A549 (cell line): Measurements from ENCODE around the gene MS4A18. TPM values are rescaled to one million over a fixed set of nuclear protein-coding genes. Genes with fewer than 3 reads are reported as not detected.

Experiments used
- ATAC-seq, 2 experiments: fragments of 200-7000 bp in 1 of 2; fragments of >200 bp in 1 of 2; cut with Nextera tagmentation in 1 of 2; cut with Tn5 transposase in 1 of 2; 3 replicates each; pipeline versions ENCODE4 v1.8.0 to v1.9.1; 2018 to 2020; ENCODE audit warnings: mild to moderate bottlenecking in 1 of 2, moderate library complexity in 1 of 2
- CTCF ChIA-PET: fragments of 300-600 bp; sonication (Branson Sonifier 250); formaldehyde crosslinking; extraction: SDS; loops from one replicate; lab custom pipeline; 2021; ENCODE audit warnings: antibody characterized with exemption, inconsistent platforms; lab: Yijun Ruan, JAX
- POLR2A ChIA-PET: fragments of 350-600 bp; formaldehyde crosslinking; extraction: SDS; loops from one replicate; lab custom pipeline; 2021; ENCODE audit warnings: antibody characterized with exemption, inconsistent platforms; lab: Yijun Ruan, JAX
- DNase-seq, 2 experiments: peaks; one replicate each; pipeline versions ENCODE4 v3.0.0 to v3.0.0-alpha.2; 2011 to 2016; ENCODE audit warnings: low read depth in 1 of 2, low spot score in 1 of 2
- FAIRE-seq: peaks from 2 replicates; lab custom pipeline; 2011; peaks lifted over from hg19 to GRCh38; lab: Jason Lieb, UNC
- H3K27ac ChIP-seq, 2 experiments: fragments of >200 bp; sonication (Bioruptor Twin); formaldehyde crosslinking; 3 replicates each; pipeline ENCODE4 v1.5.1; 2016 to 2017
- H3K4me1 ChIP-seq: fragments of >200 bp; sonication (Bioruptor Twin); formaldehyde crosslinking; 3 replicates; pipeline ENCODE4 v1.6.1; 2016
- H3K4me2 ChIP-seq: fragments of >200 bp; sonication (Bioruptor Twin); formaldehyde crosslinking; 3 replicates; pipeline ENCODE4 v1.6.1; 2016
- H3K4me3 ChIP-seq: fragments of >200 bp; sonication (Bioruptor Twin); formaldehyde crosslinking; 3 replicates; pipeline ENCODE4 v1.5.1; 2016
- H3K9me3 ChIP-seq: fragments of >200 bp; sonication (Bioruptor Twin); formaldehyde crosslinking; 3 replicates; pipeline ENCODE4 v1.6.1; 2016
- CBX8 ChIP-seq: fragments of 200-600 bp; sonication (generic); IDR thresholded peaks from 2 replicates; pipeline ENCODE4 v1.6.1; 2016
- CEBPB ChIP-seq, 2 experiments: fragments of >200 bp in 1 of 2; sonication (Bioruptor Twin) in 1 of 2; formaldehyde crosslinking in 1 of 2; IDR thresholded peaks; 2 replicates each; pipeline ENCODE4 v1.6.1; 2012 to 2016
- CHD2 ChIP-seq: fragments of 150-350 bp; IDR thresholded peaks from 2 replicates; pipeline ENCODE4 v1.6.1; 2014; ENCODE audit warnings: low read length; ENCODE audit not compliant: partially characterized antibody
- EHMT2 ChIP-seq: fragments of 200-600 bp; sonication (generic); IDR thresholded peaks from 2 replicates; pipeline ENCODE4 v1.6.1; 2016; ENCODE audit warnings: antibody characterized with exemption, low read depth, mild to moderate bottlenecking, moderate library complexity
- ESRRA ChIP-seq: fragments of 150-350 bp; IDR thresholded peaks from 2 replicates; pipeline ENCODE4 v1.6.1; 2014; ENCODE audit warnings: mild to moderate bottlenecking, low read length, borderline replicate concordance
- FOXS1 ChIP-seq: fragments of 250-450 bp; sonication (Bioruptor Pico); IDR thresholded peaks from 2 replicates; pipeline ENCODE4 v1.5.0; 2020; ENCODE audit warnings: mild to moderate bottlenecking, moderate library complexity
- HOXB13 ChIP-seq: fragments of 250-450 bp; sonication (Bioruptor Pico); IDR thresholded peaks from 2 replicates; pipeline ENCODE4 v1.5.0; 2020; ENCODE audit warnings: low read depth, mild to moderate bottlenecking, moderate library complexity
- JUN ChIP-seq, 2 experiments: fragments of >200 bp; sonication (Bioruptor Twin); formaldehyde crosslinking; IDR thresholded peaks; 2 replicates in 1 of 2; 3 replicates in 1 of 2; pipeline ENCODE4 v1.6.1; 2016 to 2017
- NFE2L2 ChIP-seq: fragments of 150-350 bp; conservative IDR thresholded peaks from 2 replicates; pipeline ENCODE4 v1.6.1; 2014; ENCODE audit warnings: low read length
- PHF8 ChIP-seq: fragments of 200-600 bp; sonication (generic); IDR thresholded peaks from 2 replicates; pipeline ENCODE4 v1.6.1; 2016; ENCODE audit warnings: low read depth, mild to moderate bottlenecking, antibody characterized with exemption, moderate library complexity, borderline replicate concordance
- POLR2A ChIP-seq: IDR thresholded peaks from 2 replicates; pipeline ENCODE4 v1.6.1; 2012; ENCODE audit warnings: mild to moderate bottlenecking, low read length
- POLR2AphosphoS2 ChIP-seq: conservative IDR thresholded peaks from 2 replicates; pipeline ENCODE4 v1.6.1; 2012; ENCODE audit warnings: low read length, improper control_type of control experiment, inconsistent platforms
- RAD21 ChIP-seq, 2 experiments: fragments of >200 bp in 1 of 2; sonication (Bioruptor Twin) in 1 of 2; formaldehyde crosslinking in 1 of 2; IDR thresholded peaks in 1 of 2; conservative IDR thresholded peaks in 1 of 2; 2 replicates in 1 of 2; 3 replicates in 1 of 2; pipeline ENCODE4 v1.6.1; 2012 to 2018; ENCODE audit warnings: inconsistent platforms in 1 of 2
- SMC3 ChIP-seq: fragments of >200 bp; sonication (Bioruptor Twin); formaldehyde crosslinking; IDR thresholded peaks from 3 replicates; pipeline ENCODE4 v1.6.1; 2018; ENCODE audit warnings: inconsistent platforms
- TFCP2L1 ChIP-seq: fragments of 250-450 bp; sonication (Bioruptor Pico); IDR thresholded peaks from 2 replicates; pipeline ENCODE4 v1.5.0; 2021; ENCODE audit warnings: mild to moderate bottlenecking
- TP53 ChIP-seq: fragments of 250-450 bp; sonication (Bioruptor Pico); IDR thresholded peaks from 2 replicates; pipeline ENCODE4 v1.5.0; 2021; ENCODE audit warnings: mild to moderate bottlenecking, moderate library complexity
- ZFP36 ChIP-seq: fragments of 450-650 bp; IDR thresholded peaks from 2 replicates; pipeline ENCODE4 v1.6.1; 2014; ENCODE audit warnings: borderline replicate concordance; ENCODE audit not compliant: partially characterized antibody
- ZSCAN20 ChIP-seq: fragments of 250-450 bp; sonication (Bioruptor Pico); IDR thresholded peaks from 2 replicates; pipeline ENCODE4 v1.8.0; 2022; ENCODE audit warnings: mild to moderate bottlenecking, moderate library complexity
- WGBS: methylation state at CpG from one replicate; pipeline ENCODE4 v1.1.6; 2017; ENCODE audit errors: missing lambda C conversion rate; 5-methylcytosine and 5-hydroxymethylcytosine counted together
- polyA plus RNA-seq, 4 experiments: library from polyadenylated mRNA; depleted of rRNA in 3 of 4; stranded (reverse); fragments of >200 nt; fragmentation: RNase III in 1 of 4; extraction: RNeasy Plus Mini Kit Qiagen cat#74134 plus additional on column Dnase treatment in 1 of 4; gene quantifications; 2 replicates in 3 of 4; 3 replicates in 1 of 4; pipeline ENCODE4 v1.2.3, GENCODE V29; 2011 to 2017
- TF ChIP-seq, protein P1 (sequence below): IDR thresholded peaks from 2 replicates; pipeline ENCODE4 v1.6.1; 2012; ENCODE audit warnings: low read depth, borderline replicate concordance
- TF ChIP-seq, protein P2 (sequence below): fragments of >200 bp; sonication (Bioruptor Twin); formaldehyde crosslinking; IDR thresholded peaks from 2 replicates; pipeline ENCODE4 v1.6.1; 2016
- TF ChIP-seq, protein P3 (sequence below): fragments of >200 bp; sonication (Bioruptor Twin); formaldehyde crosslinking; IDR thresholded peaks from 3 replicates; pipeline ENCODE4 v1.5.1; 2016

Gene MS4A18
- polyA plus RNA-seq, 2 of the 4 experiments (the other 2 are of a cell fraction): not detected

DNA sequence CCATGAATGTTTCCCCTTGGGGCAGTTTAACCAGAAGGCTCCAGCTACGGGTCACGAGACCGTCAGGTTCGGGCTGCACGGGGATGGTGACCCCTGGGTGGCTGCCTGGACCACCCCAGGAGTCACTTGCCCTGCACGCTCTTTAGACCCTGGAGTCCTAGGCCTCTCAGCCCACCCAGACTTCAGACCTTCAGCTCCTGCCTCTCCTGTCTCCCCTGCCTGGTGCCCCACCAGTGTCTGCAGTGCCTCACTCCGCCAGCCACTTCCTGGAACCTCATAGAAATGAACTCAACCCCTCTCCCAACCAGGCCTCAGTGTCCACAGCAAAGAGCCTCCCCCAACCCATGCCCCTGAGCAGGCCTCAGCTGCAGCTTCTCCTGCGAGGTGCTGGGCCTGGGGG is 48.1 kb downstream of the MS4A18 start:
- CTCF ChIA-PET: interaction anchor here (0.6 to 3.8 kb wide), 8 partner anchors 10 to 358 kb away, joined by 3 to 14 read pairs (median 3); partner anchors contain the start of gene MS4A15
- Histone ChIP-seq H3K27ac (no peak overlapping the region), H3K4me3 (no peak overlapping the region), H3K9me3 (no peaks in the 10 kb centered on the region), H3K4me1 (peaks cover 3% of the 10 kb centered on the region; the same call in 1 of the 3 replicates), H3K4me2 (no peak overlapping the region)
- 76% methylated on average over 8 of the region's 8 CpGs for WGBS
- DNase-seq (no peak), ATAC-seq (no peak), FAIRE-seq (no peak)
- POLR2A ChIA-PET: no interaction called here
- TF ChIP-seq ZSCAN20 (CRISPR knock-in tag) (no peak), TFCP2L1 (CRISPR knock-in tag) (no peak), ESRRA (no peak), ZFP36 (no peak), CHD2 (no peak), FOXS1 (CRISPR knock-in tag) (no peak), JUN (IDR thresholded peaks at IDR 0.05) (no peak), CBX8 (no peak), PHF8 (no peak), CEBPB (IDR thresholded peaks at IDR 0.05) (no peak), POLR2AphosphoS2 (no peak), POLR2A (no peak), HOXB13 (CRISPR knock-in tag) (no peak), NFE2L2 (no peak)
- TF ChIP-seq, protein P1, sequence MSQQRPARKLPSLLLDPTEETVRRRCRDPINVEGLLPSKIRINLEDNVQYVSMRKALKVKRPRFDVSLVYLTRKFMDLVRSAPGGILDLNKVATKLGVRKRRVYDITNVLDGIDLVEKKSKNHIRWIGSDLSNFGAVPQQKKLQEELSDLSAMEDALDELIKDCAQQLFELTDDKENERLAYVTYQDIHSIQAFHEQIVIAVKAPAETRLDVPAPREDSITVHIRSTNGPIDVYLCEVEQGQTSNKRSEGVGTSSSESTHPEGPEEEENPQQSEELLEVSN: no peak
- TF ChIP-seq, protein P2, sequence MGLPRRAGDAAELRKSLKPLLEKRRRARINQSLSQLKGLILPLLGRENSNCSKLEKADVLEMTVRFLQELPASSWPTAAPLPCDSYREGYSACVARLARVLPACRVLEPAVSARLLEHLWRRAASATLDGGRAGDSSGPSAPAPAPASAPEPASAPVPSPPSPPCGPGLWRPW: no peak
- TF ChIP-seq, protein P3, sequence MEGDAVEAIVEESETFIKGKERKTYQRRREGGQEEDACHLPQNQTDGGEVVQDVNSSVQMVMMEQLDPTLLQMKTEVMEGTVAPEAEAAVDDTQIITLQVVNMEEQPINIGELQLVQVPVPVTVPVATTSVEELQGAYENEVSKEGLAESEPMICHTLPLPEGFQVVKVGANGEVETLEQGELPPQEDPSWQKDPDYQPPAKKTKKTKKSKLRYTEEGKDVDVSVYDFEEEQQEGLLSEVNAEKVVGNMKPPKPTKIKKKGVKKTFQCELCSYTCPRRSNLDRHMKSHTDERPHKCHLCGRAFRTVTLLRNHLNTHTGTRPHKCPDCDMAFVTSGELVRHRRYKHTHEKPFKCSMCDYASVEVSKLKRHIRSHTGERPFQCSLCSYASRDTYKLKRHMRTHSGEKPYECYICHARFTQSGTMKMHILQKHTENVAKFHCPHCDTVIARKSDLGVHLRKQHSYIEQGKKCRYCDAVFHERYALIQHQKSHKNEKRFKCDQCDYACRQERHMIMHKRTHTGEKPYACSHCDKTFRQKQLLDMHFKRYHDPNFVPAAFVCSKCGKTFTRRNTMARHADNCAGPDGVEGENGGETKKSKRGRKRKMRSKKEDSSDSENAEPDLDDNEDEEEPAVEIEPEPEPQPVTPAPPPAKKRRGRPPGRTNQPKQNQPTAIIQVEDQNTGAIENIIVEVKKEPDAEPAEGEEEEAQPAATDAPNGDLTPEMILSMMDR: no peak

DNA sequence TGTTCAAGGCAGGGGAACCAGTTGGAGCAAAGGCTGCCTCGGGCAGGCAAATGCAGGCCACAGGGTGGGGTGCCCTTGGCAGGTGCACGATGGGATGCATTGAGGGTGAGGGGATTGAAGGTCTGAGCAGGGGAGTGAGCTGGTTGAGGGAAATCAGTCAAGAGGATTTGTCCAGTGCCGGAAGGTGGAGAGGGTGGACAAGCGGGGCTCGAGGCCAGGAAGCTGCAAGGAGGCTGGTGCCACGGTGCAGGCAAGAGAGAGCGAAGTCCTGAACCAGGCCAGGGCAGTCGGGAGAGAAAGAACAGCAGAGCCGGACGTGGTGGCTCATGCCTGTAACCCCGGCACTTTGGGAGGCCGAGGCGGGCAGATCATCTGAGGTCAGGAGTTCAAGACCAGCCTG is 50.2 kb downstream of the MS4A18 start:
- POLR2A ChIA-PET: interaction anchor here (1.0 kb wide), 1 partner anchor 115 kb away, joined by 3 read pairs; no protein-coding TSS in a partner anchor
- no peaks in the 10 kb centered on the region for H3K9me3 ChIP-seq
- ATAC-seq (no peak), DNase-seq (no peak)
- H3K4me1 ChIP-seq: peaks cover 5% of the 10 kb centered on the region; the same call in 1 of the 3 replicates
- H3K4me2 ChIP-seq: no peak overlapping the region; the same call in 2 of the 3 replicates
- TF ChIP-seq CEBPB (IDR thresholded peaks at IDR 0.05): no peak
- TF ChIP-seq, all 56 proteins: peak for 0
- Histone ChIP-seq H3K27ac (no peak overlapping the region), H3K4me3 (no peak overlapping the region)
- 58% methylated on average over 13 of the region's 13 CpGs for WGBS
- CTCF ChIA-PET: interaction anchor here (0.7 to 9.1 kb wide), 34 partner anchors 10 to 414 kb away, joined by 3 to 129 read pairs (median 5); partner anchors contain the start of genes MS4A10, MS4A15 and PTGDR2
- FAIRE-seq: no peak

DNA sequence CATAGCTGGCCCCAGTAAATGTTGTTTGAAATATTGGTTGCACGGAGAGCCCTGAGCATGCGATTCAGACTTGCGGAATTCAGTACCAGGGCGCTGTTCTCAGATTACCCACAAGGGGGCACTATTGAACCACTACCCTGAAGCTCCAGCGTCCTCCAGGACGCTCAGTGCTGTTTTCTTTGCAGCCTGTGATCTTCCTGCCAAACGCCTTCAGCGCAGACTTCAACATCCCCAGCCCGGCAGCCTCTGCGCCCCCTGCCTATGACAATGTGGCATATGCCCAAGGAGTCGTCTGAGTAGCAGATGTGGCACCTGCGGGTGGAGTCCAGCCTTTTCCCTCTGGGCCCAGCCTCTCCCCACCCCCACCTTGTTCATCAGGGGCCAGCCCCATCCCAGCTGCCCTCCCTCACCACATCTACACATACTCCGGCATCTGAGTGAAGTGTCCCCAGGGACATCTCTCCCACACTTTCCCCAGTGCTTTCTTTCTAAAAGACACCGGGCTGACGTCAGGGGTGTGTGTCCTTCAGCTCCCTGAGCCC is 51.0 kb downstream of the MS4A18 start:
- Histone ChIP-seq H3K4me3 (no peak overlapping the region), H3K4me2 (peak overlapping the region; percentile 44)
- peak; percentile 71 to 93 for ATAC-seq
- TF ChIP-seq, protein P3: peak; percentile 86
- peak; percentile 79 to 82 for TF ChIP-seq RAD21 (conservative IDR thresholded peaks at IDR 0.05 in 1 of 2, IDR thresholded peaks at IDR 0.05 in 1 of 2)
- no peak for TF ChIP-seq EHMT2
- TF ChIP-seq TP53 (CRISPR knock-in tag): no peak
- TF ChIP-seq SMC3: peak; percentile 69
- TF ChIP-seq, all 56 proteins: peak for 3
- ChIA-PET POLR2A (interaction anchor here (0.6 to 1.0 kb wide), 2 partner anchors 114 to 124 kb away, joined by 3 read pairs; no protein-coding TSS in a partner anchor), CTCF (interaction anchor here (0.6 to 9.1 kb wide), 49 partner anchors 9 to 413 kb away, joined by 3 to 129 read pairs (median 4); partner anchors contain the start of genes MS4A10, MS4A15 and PTGDR2)
- DNase-seq: peak; percentile 83 to 88
- H3K9me3 ChIP-seq: no peaks in the 10 kb centered on the region
- H3K27ac ChIP-seq: no peak overlapping the region
- FAIRE-seq: peak; percentile 59
- peaks cover 5% of the 10 kb centered on the region; the same call in 1 of the 3 replicates for H3K4me1 ChIP-seq
- WGBS: 16% methylated on average over 15 of the region's 15 CpGs
